RCC 7860 (cell line): ENCODE measurements around the gene DTX3.
"Not testable (repeated sequence)": the region's sequence is repeated elsewhere in the genome, so short reads cannot be mapped to it uniquely, and the experiment has no call there.

Experiments
- DNase-seq: peaks from one replicate; pipeline ENCODE4 v3.0.0-alpha.2; 2015; ENCODE audit warnings: low spot score
- FAIRE-seq: peaks from 2 replicates; lab custom pipeline; 2012; peaks lifted over from hg19 to GRCh38; lab: Jason Lieb, UNC

The DTX3 gene

DNA sequence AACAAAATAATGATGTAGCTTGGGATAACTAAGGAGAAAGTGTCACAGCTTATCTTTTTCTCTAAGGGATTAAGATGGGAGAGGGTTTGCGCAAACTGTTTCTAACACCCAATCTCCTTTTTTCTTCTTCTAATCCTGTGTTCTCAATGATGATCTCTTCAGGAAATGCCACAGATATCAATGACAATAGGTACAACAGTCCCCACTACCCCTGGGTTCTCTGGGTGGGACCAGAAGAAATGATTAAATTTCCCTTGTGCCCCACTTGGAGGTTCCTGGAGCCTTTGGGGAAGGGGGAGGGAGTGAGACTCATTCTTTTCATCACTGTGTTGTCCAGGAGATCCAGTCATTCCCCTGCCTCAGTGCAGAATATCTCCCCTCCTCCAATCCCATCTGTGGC lies 22.2 kb upstream of the DTX3 start:
- DNase-seq (no peak), FAIRE-seq (no peak)

DNA sequence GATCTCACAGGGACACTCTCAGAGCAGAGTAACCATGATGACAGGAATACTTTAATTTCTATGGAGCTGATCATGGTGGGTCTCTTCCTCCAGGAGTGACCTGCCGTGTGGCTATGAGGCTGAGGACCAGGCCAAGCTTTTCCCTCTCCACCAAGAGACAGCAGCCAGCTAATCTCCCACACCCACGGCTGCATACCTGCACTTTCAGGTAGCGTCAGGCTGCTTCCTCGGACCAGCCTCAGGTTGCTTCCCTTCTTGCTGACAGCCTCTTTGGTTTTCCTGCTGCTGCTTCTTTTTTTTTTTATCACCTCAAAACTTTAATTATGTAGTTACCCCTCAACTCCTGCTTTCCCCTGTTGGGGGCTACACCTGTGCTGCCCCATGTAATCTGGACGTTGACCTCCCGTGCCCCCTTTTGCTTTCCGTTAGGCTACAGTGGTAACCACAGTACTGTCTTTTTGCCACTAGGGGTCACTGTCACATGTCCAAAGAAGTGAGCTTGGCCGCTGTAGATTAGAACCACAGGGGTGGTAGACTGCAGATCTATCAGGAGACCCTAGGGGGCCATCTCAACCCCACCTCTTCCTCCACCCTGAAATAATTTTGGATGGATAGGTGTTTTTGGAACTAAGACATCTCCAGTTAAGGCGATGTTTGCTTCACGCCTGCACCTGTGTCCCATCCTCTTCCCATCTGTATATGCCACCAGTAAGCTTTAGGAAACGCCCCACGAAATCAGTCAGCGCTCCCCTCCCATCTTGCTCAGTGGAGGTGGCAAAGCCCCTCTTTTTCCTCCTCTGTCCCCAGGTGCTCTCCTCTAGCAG lies 21.4 kb upstream of the DTX3 start:
- FAIRE-seq (no peak), DNase-seq (peak; percentile 55)

DNA sequence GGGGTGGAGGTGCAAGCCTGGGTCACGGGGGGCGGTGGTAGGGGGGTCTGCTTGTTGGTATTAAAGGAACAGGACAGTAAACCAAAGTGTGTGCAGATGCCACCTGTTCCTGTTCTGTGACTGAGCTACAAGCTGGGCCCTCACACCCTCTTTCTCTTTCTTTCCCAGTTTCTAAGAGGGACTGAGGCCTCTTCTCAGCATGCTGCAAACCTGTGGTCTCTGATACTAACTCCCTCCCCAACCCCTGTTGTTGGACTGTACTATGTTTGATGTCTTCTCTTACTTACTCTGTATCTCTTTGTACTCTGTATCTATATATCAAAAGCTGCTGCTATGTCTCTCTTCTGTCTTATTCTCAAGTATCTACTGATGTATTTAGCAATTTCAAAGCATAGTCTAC lies 20.6 kb upstream of the DTX3 start:
- no peak for FAIRE-seq
- no peak for DNase-seq

DNA sequence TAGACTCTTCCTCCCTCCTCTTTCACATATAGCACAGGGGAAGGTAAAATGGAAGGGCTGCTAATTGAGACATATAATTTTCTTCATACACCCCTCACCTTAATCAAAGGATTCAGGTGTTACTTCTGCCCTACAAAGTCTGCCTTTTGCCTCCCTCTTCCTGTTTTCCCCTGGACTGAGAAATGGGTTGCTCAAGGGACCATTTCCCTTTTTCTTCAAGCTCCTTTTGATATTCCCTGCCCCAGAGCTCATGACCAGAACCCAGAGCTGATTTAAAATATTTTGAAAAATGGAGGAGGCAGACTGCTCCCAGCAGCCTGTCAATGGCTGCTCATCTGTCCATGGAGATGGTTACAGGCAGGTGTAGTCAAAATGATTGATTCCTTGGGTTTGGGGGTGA lies 19.9 kb upstream of the DTX3 start:
- no peak for FAIRE-seq

DNA sequence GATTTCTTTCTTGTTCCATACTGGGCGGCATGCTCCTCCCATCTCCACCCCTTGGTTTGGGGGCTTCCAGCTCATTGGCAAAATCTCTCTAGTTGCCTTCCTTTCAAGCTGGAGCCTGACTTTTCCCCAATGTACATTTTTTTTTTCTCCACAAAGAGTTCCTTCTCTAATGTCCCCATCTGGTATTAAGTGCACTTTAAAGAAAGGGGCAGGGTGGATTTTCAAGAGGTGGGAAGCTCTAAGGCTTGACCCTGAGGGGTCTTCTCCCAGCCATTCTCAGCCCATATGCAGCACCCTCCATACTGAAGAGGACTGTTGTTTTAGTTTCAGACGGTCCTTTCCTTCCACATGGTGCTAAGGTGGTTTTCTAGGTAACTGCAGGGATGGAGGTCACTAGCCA lies 19.5 kb upstream of the DTX3 start:
- FAIRE-seq: no peak

More for the DNA sequence above, 19.9 kb upstream of the DTX3 start:
- DNase-seq: no peak

DNA sequence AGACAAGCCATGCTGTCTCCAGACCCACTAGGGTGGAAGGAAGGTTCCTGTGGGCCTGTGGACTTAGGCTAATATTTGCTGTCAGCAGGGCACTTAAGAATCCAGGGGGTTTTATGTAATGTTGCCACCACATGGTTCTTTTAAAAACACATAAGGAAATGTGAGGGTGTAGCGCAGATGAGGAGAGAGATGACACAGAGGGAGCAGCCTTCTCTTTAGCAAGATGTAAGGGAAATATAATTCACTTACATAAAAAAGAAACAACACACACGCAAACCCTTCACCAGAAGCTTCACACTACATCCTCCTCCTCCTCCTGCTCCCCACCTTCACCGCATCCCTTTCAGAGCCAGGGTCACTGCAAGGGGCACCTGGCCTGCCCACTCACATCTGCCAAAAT lies 18.5 kb upstream of the DTX3 start:
- DNase-seq (no peak), FAIRE-seq (no peak)

More for the DNA sequence above, 19.5 kb upstream of the DTX3 start:
- DNase-seq: no peak

DNA sequence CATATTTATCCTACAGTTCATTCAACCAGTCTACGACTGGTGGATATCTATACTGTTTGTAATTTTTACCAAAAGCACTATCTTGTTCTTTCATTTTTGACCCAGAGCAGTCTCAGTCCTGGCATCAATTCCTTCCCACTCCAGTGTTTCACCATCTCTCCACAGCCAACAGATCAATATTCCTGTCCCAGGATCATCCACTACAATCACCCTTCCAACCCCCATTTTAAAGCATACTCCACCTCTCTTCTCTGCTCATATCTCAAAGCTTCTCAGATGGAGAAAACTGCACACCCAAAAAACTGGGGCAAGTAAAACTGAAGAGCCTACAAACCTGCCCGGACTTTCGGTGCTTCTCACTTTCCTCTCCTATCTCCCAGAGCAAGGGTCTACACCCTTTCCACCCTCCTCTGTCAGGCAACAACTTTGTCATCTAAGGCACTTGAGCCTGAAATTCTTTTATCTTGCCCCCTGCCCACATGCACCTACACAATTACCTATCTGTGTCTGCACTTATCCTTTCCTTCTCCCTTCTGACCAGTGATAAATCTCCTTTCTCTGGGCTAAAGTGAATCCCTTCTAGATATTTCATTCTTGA lies 17.7 kb upstream of the DTX3 start:
- FAIRE-seq (no peak), DNase-seq (no peak)

DNA sequence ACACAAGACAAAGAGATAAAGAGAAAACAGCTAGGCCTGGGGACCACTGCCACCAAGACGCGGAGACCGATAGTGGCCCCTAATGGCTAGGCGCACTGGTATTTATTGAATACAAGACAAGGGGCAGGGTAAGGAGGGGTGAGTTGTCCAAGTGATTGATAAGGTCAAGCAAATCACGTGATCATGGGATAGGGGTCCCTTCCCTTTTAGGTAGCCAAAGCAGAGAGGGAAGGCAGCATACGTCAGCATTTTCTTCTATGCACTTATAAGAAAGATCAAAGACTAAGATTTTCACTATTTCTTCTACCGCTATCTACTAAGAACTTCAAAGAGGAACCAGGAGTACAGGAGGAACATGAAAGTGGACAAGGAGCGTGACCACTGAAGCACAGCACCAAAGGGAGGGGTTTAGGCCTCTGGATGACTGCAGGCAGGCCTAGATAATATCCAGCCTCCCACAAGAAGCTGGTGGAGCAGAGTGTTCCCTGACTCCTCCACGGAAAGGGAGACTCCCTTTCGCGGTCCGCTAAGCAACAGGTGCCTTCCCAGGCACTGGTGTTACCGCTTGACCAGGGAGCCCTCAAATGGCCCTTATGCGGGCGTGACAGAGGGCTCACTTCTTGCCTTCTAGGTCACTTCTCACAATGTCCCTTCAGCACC lies 15.5 kb upstream of the DTX3 start:
- not testable (repeated sequence) for DNase-seq, FAIRE-seq

DNA sequence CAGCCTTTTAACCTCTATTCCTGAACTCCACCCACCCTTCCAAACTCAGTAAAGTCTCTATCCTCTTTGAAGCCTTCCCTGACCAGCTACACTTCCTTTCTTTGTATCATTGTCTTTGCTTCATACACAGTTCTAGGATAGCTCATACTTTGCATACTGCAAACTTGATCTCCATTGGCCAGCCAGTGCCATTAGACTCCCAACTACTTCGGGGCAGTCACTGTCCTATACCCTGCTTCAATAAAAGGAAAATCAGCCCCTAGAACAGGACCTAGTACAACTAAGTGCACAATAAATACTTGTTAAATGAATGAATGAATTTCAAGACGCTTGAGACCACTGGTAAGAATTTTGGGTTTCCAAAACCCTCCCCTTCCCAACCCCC lies 14.2 kb upstream of the DTX3 start:
- DNase-seq (no peak), FAIRE-seq (no peak)

DNA sequence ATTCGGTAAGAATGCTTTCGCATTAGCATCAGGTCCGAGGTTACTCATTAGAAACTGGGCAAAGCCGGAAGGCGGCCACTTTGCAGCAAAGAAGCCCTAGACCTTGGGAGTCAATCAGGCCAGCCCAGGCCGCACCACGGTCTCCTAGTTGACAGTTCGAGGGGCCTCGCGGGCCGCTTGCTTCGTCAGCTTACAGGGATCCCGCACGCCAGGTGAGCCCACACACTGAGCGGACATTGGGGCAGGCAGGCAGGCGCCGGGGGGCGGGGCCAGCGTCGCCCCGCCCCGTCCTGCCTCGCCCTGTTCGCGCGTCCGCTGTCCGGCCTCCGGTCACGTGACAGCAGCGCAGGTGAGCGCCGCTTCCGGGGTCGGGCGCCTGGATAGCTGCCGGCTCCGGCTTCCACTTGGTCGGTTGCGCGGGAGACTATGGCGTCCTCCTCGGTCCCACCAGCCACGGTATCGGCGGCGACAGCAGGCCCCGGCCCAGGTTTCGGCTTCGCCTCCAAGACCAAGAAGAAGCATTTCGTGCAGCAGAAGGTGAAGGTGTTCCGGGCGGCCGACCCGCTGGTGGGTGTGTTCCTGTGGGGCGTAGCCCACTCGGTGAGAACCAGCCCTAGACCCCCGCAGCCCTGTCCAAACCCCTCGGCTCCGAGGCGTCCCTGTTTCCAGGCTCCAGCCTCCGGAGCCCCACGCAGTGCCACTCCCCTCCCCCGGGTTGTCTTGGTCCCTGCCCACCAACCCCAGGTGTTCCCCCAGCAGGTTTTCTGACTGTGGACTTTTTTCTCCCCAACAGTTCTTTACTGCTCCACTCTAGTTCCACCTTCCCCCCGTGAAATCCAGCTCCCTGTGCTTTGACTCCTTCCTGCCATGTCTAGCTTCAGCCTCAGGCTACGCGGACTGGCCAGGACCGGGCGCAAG lies 13.5 kb upstream of the DTX3 start, which contains the start of gene PIP4K2C:
Gene PIP4K2C, plus strand, starts transcription at position 329 of the 918 bp plus-strand sequence. Its CDS starts 98 bp downstream, at position 427.
- FAIRE-seq (no peak), DNase-seq (peak; percentile 57)

DNA sequence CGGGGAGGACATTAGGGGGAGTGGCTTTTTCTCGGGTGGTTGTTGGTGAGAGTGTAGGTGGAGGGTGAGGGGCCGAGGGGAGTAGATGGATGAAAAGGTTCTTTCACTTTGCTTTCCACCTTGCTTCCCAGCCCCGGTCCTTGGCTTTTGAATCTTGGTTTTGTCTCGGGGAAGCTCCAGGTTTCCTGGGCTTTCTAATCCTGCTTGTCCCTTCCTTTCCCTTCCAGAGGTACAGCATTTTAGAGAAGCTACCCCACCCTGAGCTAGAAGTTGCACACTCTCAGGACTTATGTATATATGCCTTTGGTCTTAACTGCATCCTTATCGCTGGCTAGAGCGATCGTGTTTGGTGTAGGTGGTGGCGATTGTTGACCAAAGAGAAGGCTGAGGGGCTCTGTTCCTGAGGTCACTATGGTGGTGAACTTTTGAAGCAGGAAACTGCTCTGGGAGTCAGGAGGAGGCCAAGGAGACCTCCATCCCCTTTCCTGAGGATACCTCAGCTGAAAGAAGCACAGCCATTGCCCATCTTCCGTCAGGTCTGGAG lies 12.8 kb upstream of the DTX3 start:
- DNase-seq: no peak
- no peak for FAIRE-seq

DNA sequence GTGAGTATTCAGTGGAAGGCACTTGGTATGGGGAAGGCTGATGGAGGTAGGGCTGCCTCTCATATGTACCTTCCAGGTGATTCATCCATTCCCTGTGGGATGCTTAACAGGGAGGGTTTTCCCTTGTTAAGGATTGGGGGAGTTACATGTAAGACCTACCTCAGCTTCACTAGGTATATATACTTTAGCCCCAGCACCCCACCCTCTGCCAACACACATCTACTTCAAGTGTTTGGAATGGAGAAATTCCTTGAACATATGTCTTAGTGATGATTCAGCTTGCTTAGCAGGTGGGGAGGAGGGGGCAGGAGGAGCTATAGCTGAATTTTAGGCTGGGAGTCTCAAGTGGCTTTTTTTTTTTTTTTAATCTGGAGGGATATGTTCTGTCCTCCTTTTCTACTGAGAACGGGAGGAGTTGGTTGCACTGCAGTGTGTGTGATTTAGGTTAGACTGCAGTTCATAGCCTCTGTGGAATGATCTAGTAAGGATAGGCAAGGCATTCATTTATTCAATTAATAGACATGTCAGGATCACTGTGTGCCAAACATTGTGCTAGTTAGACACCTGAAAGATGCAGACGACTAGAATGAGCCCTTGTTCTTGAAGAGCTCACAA lies 12.0 kb upstream of the DTX3 start:
- FAIRE-seq: no peak
- no peak for DNase-seq

DNA sequence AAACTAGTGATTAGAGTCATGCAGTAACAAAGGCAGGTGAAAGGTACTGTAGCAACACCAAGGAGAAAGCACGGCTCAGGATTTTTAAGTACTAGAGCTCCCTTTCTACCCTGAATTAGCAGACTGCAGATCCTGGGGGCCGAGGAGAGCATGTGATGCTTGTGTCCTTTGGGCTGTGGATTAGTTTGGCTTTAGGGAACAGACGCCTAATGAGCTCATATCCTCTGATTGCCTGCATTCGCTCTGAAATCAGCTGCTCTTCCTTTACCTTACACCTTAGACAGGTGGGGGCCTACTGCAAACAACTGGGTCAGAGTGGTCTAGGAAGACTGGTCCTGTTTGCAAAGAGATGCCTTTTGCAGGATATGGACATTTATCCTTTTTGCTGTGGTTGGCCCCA lies 11.4 kb upstream of the DTX3 start:
- DNase-seq: no peak
- FAIRE-seq: no peak

DNA sequence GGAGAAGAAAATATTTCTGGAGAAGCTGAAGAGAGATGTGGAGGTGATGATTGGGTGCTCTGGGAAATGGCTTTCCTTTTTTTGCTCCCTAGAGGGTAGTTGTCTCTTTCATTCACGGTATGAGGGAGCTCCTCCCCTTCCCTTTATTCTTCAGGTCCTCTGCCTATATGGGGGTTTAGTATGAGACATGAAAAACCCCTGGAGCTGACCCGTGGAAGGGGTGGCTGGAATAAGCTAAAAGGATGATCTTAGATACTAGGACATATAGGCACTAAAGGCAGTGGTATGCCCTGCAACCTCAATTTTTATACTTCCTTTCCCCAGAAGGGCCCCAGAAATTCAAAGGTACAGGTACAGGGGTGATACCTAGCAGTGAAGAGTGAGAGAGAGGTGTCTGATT lies 4.2 kb upstream of the DTX3 start:
- FAIRE-seq: no peak
- no peak for DNase-seq

DNA sequence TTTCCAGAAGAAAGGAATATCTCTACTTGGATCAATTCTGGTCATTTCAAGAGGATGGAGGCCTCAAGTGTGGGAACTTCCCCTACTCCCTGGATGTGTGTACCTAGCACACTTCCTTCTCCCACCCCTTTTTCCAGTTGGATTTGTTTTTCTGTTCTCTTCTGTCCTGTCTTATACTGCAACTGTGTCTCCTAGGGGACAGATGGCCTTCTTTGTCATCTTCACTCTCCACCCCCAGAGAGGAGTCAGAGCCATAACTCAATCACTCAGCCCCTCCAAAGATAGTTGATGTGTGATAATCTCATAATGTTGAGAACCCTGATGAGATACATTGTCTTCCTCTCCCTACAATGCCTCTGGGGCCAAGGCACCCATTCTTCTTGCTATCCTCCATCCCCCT lies 2.1 kb upstream of the DTX3 start:
- DNase-seq (no peak), FAIRE-seq (no peak)

DNA sequence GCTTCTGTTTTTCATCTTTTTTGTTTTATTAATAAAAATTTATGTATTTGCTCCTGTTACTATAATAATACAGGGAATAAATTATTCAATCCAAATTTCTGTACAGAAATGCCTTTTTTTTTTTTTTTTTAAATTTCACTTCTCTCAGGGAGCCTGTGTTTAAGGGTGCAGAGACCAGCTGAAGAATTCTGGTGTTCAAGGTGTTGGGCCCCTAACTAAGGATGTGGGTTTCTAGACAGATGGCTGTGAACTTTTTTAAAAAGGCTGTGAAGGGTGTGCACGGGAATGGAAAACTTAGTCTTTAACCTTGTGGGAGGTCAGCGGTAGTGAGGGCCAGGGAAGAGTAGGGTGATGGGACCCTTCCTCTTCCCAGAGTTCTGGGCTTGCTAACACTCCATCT lies 1.3 kb upstream of the DTX3 start:
- FAIRE-seq (no peak), DNase-seq (no peak)

DNA sequence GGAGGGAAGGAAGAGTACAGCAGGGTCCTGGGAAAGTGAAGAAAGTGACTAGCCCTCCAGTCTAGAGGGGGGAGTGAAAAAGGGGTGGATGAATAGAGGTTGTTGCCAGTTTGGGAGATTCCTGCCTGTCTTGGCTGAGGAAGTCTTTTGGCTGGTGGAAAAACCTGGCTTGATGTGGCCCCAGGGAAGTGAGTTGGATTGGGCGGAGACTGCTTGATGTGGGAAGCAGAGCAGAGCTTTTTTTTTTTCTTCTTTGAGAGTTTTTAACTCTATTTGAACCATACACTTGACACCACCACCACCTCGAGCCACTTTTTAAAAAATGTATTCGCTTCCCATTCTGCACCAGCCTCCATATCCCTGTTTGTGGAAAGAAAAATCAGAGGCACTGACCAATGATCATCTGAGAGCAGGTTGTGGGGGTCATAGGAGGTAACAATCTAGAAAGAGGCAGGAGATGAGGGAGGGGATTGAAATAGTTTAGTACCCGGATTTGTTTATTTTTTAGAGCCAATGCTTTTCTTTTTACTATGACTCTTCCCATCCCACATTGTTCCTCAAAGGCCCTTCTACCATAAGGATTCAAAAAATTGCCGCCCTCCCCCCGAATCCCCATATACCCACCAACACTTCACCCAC lies 690 bp upstream of the DTX3 start:
- FAIRE-seq (no peak), DNase-seq (no peak)

DNA sequence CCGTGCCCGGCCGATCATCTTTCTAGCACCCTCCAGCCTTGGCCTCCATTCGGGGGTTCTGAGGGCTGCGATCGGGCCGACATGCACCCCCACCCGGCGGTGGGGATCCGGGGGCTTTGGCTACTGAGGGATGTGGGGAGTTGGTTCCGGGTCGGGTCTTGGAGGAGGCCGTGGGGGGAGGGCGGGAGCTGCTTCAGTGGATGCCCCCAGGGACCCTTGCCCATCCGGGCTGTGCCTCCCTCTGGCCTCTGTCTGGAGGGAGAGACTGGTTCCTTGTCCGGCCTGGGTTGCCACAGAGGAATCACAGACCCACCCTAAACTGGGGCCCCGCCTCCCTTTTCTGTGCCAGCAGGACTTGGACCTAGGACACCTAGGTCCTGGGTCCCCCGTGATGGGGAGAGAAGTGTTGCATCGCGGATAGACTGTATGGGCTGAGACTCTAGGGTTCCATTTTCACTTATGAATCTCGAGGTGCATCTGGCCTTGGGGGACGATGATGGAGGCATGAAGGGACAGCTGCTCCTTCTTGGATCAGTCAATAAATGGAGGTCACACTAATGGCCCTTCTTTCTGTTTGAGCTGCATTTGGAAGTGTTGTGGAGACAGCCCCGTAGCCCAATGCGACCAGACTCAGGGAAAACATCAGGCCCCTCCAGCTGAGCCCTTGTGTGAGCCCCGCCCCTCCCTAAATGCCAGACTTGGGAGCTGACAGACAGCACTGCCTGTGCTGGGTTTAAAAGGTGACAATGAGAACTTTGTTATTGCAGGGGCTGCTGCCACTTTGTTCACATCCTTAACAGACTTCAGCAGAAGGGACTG lies 577 bp downstream of the DTX3 start:
- FAIRE-seq: no peak
- DNase-seq: no peak

DNA sequence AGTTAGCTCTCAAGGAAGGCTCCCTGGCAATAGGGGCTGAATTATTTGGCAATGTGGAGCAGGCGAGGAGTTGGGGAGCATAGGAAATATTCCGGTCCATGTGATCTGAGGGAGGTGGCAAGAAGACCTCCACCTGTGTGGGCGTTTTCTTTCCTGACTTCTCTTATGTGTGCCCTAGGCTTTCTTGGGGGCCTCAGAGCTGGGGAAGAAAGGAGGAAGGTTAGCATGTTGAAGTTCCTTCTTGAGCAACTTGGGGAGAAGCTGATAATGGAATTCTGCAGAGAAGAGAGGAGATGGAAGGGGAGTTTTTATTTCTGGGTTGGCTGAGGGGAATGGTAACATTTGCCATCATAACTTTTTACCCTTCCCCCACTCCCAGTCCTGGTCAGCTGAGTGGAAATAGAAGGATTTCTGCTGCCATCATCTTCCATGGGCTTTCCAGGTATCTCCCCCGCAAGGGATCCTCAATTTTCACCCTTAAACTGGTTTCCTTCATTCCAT lies 1.2 kb downstream of the DTX3 start:
- FAIRE-seq: no peak
- no peak for DNase-seq
